HG03439 (cell line): ENCODE data around the gene HDAC7.
A peak's percentile ranks its signal among the peaks of the same experiment; 100 is the strongest.

Experiments used
- ATAC-seq: cut with Tn5 transposase; IDR thresholded peaks from one replicate; pipeline ENCODE4 v1.9.1; 2021; ENCODE audit warnings: mild to moderate bottlenecking, moderate library complexity; ENCODE audit not compliant: unreplicated experiment

The HDAC7 gene

GRCh38 chr12:47769234-47770085 lies 50.2 kb downstream of the HDAC7 start:
- ATAC-seq: no peak

- ATAC-seq: no peak
Measured at GRCh38 chr12:47768323-47768811, 51.3 kb downstream of the HDAC7 start.

DNA sequence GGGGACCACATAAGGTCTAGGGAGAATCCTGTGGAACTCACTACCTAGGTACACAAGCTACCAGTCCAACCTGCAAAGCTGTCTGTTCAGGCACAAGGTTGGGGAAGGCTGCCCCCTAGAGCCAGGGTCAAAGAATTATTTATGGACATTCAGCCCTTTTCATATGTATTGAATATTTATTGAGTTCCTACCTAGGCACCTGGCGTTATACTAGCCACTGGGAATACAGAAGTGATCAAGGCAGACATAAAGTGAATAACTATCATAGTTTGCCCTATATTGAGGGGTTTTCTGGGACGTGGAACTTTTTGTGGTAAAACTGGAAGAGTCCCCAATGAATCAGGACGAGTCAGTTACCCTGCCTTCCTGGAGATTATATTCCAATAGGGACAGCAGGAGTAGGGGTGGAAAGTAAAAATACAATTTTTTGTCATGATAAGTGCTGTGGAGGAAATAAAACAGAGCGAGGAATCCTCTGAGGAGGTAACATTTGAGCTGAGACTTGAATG lies 52.4 kb downstream of the HDAC7 start:
- no peak for ATAC-seq

DNA sequence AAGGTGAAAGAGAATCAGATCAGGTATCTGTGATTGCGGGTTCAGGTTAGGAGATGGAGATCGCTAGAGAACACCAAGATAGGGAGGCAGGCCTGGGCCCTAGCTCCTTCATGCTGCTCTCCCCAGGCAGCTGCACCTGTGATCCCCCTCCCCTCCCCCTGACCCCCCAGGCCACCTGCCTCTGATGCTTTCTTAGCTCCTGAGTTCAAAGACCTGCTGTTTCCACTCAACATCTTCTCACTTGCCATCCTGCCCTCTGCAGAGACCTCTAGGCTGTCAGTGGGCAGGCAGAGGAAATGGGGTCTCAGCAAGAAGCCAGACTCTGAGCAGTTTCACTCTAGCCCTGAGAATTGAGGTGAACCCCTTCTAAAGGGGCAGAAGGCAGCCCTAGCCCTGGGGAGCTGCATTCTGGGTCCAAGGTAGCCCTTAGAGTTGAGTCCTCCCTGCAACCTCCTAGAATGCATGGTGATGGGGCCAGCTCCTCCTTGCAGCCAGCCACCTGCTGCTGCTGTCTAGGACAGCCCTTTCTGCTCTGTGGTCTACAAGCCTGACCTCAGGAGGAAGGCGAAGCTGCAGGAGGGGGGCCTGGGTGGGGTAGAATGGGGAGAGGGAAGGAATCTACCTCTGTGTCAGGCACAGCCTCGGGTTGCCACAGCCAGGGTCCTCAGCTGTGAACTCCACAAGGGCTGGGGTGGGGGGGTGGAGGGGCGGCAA lies 53.0 kb downstream of the HDAC7 start:
- no peak for ATAC-seq

- no peak for ATAC-seq
Measured at GRCh38 chr12:47763481-47764346, 56.0 kb downstream of the HDAC7 start.

GRCh38 chr12:47762850-47763465 lies 56.7 kb downstream of the HDAC7 start:
- no peak for ATAC-seq

DNA sequence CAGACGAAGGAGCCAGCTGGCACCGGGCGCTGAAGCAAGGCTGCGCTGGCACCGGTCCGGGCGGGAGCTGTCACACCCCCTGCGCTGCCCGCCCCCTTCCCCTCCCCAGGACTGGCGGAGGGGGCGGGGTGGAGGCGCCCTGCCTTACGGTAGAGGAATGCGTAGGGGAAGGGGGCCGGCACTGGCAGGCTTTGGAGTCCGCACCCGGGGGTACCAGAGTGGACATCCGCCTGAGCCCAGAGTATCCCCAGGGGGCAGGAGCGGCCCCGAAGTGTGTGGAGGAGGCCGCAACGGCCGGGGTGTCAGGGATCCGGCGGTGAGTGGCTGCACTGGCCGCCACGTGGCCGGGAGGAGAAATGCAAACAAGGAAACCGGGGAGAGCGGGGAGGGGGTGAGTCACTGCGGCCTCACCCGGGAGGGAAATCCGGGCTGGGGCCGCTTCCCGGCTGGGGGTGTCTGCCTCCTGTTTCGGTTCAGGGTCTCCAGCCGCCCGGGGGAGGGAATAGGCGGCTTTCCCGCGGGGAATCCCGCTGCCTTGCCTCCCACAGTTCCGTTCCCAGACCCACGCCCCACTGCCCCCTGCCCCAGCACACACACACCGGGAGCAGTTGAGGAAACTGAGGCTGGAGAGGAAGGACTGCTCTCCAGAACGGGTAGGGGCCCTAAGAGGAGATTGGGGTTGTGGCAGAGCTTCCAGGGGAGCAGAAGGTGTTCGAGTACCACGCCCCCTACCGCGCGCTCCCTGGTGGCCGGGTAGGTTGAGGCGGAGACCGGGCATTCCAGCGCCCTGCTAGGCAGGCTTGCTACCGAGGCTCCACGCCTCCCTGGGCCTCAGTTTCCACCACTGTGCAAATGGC lies 60.6 kb downstream of the HDAC7 start, which contains the start of gene RAPGEF3:
Gene RAPGEF3 (minus strand): TSS at position 47 of the 857 bp plus-strand sequence. CDS start 324 bp downstream, outside the sequence.
- peak; percentile 52 for ATAC-seq

DNA sequence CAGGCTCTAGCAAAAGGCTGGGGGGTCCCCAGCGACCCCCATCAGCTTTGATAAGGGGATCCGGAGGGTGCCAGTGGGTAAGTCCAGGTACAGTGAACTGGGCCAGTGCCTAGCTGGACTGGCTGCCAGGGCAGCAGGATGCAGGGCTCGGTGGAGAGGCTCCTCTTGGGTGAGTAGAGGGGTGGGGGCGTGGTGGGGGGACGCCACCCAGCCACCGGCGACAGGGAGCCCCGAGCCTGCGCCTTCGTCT lies 61.2 kb downstream of the HDAC7 start:
- no peak for ATAC-seq

DNA sequence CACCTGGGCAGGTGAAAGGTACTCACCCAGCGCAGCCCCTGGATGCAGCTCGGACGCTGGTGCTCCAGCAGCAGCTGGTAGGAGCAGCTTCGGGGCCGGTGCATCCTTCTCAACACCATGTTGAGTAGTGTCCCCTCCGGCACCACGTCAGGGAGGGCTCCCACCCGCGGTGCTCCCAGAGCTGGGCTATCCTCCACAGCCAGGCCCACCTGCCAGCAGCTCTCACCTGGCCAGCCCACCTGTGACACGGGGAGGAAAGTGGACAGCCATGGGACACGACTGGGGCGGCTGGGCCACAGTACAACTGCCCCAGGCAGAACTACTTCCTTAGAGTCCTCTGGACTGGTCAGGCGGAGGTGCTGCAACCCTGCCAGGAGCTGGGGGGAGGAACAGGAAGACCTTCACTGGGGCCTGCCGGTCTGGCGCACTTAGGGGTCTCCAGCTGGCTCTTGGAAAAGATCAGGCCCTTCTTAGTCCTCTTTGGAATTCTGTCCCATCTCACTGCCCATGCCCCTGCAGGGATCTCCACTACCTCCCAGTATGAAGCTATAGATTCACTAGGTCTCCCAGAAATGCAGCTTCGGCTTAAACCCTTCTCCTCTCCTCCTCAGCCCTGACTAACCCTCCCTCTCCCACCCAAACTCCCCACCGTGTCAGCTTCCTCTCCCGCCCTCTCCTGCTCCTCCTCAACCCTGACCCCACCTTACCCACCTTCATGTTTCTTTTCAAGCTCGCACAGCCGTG lies 61.7 kb downstream of the HDAC7 start:
- no peak for ATAC-seq

DNA sequence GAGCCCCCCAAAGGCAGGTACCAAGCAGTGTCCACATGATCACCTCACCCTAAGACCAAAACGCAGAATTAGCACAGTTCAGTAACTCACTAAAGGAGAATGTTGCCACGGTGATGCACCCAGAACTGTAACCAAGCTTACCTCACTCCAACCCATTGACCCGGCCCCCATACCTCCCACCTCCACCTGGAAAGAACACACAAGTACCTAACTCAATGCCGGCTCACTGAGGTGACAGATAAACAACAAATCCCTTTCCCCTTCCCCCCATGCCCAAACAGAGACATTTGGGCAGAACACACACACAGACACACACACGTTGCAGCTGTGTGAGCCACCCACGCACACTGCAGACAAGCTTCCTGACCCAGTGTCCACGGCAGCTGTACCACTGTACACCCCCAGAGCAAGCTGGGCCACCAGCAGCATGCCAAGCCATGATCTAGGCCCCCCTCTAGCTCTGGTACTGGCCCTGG lies 62.3 kb downstream of the HDAC7 start:
- ATAC-seq: no peak

- ATAC-seq: peak; percentile 70
Measured at GRCh38 chr12:47755655-47756562, 63.8 kb downstream of the HDAC7 start.

- ATAC-seq: no peak
Measured at GRCh38 chr12:47754881-47755280, 64.8 kb downstream of the HDAC7 start.

DNA sequence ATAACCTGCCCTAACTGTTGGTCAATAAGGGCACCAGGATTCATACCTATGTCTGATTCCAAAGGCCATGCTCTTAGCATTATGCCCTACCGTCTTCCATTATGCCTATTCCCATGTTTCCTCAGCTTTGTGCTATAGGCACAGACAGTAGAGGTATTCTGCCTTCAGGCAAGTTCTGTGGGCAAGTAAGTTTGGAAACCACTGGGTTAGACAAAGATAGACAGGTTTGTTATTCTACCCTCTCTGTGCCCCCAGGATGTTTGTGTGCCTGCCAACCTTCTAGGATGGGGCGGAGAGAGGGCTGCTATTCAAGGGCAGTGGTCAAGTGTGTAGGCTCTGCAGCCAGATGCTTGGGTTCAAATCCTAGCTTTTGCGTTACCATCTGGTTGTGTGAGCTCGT lies 65.6 kb downstream of the HDAC7 start:
- no peak for ATAC-seq

DNA sequence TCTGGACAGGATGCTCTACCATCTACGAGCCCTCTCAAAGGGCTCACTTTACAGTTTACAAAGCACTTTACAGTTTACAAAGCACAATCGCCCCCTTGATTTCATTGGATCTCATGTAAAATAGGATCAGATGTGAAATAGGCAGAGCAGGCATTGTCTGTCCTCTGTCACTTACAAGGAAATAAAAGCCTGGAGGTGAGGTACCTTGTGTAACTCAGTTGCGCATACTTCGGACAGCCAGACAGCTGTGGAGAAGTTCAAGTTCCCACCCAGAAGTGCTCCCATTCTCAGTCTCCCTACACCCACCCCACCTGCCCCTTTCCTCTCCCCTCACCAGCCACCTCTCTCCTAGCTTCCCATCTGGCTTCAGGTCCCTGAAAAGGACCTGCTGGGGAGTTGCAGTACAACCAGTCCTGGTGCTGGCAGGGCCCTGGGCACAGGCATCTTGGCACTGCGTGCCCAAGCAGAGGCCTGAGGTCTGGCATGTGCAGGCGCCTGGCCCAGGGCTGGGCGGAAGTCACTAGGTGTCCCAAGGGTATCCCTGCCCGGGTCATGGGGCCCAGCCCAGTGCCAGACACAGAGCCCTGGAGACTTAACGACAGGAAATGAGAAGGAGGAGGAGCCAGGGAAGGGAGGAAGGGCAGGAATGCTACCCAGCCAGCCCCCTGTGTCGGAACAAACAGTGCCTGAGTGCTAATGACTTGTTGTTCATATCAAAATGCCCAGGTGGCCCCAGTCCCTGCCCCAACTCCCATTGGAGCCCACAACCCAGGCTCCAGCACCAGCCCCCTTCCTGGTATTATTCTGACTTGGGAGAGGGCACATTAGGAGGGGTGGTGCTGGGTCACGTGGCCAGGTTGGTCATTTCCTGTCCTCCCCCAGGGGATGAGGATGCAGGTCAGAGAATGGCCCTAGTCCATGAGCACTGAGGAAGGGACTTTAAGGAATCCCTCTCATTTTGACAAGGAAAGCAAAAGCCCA lies 66.4 kb downstream of the HDAC7 start:
- ATAC-seq: no peak

DNA sequence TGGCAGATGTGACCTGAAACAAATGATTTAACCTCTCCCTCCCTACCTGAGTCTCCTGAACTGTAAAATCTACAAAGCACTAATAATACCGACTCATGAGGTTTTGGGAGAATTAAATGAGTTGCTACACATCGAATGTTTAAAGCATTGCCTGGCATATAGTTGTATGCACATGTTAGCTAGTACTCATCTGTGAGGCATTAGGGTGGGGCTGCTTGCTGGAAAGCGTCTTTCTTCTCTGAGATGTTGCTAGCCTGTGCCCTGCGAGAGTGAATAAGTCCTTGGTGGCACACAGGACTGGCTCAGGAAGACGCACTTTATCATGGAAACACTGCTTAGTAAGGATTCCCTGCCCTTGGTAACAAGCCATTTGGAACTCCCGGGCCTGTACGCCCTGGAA lies 67.2 kb downstream of the HDAC7 start:
- no peak for ATAC-seq

GRCh38 chr12:47752121-47752520 lies 67.6 kb downstream of the HDAC7 start:
- ATAC-seq: no peak

DNA sequence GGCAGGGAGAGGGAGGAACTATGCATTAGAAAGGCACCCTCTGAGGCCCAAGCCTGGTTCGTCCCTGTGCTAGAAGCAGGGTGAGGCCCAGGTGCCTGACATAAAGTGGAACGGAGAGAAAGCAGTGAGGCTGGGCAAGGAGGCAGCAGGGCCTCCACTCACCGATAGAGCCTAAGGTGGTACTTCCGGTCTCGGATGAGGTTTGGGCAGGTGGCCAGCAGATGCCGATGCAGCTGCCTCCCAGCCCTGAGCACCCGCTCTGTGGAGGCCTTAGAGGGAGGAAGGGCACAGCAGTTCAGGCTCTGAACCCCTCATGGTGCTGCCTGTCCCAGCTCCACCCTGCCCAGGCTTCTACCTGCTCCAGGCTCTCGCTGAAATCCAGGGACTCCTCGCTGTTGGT lies 68.1 kb downstream of the HDAC7 start:
- no peak for ATAC-seq
